HG03575 (cell line): ENCODE measurements around the gene CCL5.
"Not testable (repeated sequence)": the region's sequence is repeated elsewhere in the genome, so short reads cannot be mapped to it uniquely, and the experiment has no call there.

Experiments
- ATAC-seq: cut with Tn5 transposase; IDR thresholded peaks from one replicate; pipeline ENCODE4 v1.9.1; 2021; ENCODE audit not compliant: unreplicated experiment, insufficient number of reproducible peaks, low FRiP score; ENCODE audit errors: extremely low read depth

CCL5 gene

DNA sequence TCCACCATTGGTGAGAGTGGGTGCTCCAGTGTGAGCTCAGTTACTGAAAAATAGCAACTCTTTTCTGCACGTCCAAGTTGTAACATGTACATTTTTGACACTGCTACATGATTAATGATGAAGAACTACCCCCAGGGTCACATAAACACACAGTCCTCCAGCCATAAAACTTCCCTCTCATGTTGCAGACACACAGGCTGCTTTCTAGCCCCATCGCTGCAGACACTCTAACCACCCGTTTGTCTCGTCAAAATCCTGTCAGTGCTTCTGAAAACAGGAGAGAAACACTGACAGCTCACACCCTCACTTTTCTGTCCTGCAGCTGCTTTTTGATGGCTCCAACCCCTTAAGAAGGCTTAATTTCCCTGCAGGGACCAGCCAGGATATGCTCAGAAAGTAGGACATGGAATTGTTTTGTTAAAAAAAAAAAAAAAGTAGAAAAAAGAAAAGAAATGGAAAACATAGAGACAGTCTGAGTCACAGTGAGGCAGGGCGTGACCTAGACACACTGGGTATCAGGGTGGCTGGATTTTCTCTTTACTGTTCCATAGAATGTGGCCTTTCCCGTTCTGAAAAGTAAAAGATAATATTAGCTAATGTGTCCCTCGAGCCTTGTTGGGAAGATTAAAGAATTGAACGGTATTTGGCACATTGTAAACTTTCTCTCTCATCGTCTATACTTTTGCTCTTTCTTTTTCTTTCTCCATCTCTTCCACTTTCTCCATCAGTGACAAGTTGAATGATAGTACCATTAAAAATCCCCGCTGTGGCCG is 20.7 kb upstream of the CCL5 start:
- ATAC-seq, result no peak

- ATAC-seq, result no peak
Measured at GRCh38 chr17:35900280-35900679, 20.1 kb upstream of the CCL5 start.

- no peak for ATAC-seq
Measured at GRCh38 chr17:35898283-35899070, 18.3 kb upstream of the CCL5 start.

DNA sequence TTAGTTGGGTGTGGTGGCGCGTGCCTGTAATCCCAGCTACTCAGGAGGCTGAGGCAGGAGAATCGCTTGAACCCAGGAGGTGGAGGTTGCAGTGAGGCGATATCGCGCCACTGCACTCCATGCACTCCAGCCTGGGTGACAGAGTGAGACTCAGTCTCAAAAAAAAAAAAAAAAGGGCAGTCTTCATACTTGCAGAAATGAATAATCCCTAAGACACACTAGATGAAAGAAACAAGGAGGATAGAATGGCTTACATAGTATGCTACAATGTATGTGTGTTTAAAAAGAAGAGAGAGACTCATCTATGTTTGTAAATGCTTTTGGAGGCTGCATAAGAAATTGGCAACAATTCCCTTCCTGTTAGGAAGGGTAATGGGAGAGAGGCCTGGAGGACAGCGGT is 17.6 kb upstream of the CCL5 start:
- ATAC-seq, result not testable (repeated sequence)

- ATAC-seq, result no peak
Measured at GRCh38 chr17:35895636-35896587, 15.8 kb upstream of the CCL5 start.

GRCh38 chr17:35894206-35894605 is 14.0 kb upstream of the CCL5 start:
- ATAC-seq, result no peak

GRCh38 chr17:35893751-35894150 is 13.6 kb upstream of the CCL5 start:
- ATAC-seq, result no peak

GRCh38 chr17:35892091-35893035 is 12.2 kb upstream of the CCL5 start:
- ATAC-seq, result no peak

DNA sequence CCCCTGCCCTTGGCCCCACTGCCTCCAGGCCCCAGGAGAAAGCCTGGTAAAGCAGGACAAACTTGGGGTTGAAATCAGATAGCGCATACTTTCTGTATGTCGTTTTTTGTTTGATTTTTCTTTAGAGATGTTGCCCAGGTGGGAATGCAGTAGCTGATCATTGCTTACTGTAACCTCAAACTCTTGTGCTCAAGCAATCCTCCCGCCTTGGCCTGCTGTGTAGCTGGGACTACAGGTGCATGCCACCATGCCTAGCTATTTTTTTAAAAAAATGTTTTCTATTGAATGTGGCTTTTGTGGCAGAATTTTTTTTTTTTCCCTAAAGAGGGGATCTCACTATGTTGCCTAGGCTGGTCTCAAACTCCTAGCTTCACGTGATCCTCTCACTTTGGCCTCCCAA is 11.1 kb upstream of the CCL5 start:
- no peak for ATAC-seq

DNA sequence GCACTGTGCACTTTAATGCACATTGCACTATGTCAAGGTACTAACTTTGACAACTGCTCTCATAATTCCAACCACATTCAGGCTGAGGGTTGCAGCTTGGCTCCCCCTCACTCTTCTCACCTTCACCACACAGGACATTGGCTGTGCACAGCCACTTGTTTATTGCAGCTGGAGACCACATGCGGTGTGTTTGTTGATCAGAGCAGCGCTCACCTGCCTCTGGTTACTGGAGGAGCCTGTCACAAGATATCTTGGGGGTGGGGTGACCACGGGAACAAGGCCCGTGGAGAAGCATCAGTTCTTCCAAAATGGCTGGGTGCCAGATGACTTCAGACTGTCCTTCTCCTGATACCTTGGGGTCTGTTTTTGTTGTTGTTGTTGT is 10.6 kb upstream of the CCL5 start:
- ATAC-seq, result no peak

DNA sequence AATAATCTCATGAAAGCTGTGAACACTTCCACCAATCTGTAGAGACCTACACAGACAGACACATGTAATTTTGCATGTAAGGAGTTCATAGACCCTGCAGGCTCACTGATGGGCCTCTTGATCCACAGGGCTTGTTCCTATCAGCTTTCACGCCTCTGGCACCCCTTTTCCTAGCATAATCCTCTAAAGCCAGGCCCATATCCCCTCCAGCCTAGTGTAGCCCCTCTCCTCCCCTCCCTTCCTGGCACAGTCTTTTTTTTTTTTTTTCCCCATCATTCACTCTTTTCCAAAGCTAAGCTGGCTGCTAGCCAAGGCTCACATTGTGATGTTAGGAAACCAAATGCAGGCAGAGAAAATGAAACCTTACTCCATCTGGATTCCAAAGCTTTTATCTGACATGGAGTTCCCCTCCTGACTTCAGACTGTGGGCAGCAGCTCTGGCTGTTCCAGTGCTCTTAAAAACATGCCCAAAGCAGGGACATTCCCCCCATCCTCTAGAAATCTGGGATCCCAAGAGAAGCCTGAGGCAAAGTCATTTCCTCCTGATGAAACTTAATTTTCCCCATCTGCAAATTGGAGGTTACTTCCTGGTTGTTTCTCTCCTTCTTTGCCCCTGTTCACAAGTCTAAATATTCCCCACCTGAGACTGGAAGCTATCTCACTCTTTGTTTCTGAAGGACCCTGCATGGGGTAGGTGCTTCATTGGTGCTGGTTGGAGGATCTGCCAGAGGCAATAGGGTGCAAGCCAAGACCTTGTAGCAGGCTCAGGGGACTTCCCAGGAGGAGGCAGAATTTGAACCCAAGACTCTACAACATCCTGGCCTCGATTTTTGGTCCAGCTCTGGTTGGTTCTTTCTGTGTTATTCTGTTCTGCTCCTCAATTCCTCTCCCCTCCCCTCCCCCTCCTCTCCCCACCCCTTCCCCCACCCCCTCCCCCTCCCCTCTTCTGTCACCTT is 9.9 kb upstream of the CCL5 start:
- no peak for ATAC-seq

GRCh38 chr17:35889241-35889640 is 9.1 kb upstream of the CCL5 start:
- no peak for ATAC-seq

GRCh38 chr17:35878361-35878760 is 1.8 kb downstream of the CCL5 start:
- ATAC-seq, result no peak

GRCh38 chr17:35877345-35878029 is 2.7 kb downstream of the CCL5 start:
- ATAC-seq, result no peak

- ATAC-seq, result no peak
Measured at GRCh38 chr17:35876534-35876933, 3.6 kb downstream of the CCL5 start.

DNA sequence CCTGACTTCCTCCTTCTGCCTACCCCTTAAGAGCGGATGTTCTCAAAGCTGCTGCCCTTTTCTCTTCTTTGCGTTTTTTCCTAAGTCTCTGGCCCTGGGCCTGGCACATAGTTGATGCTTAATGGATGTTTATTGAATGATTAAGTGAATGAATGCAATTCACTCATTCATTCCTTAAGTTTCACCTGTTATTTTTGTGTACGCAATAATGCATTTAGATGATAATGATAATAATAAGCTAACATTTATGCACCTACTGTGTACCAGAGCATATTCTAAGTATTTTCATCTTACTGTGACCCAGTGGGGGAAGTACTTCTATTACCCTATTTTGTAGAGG is 4.4 kb downstream of the CCL5 start:
- no peak for ATAC-seq
